Fibroblast of the aortic adventitia (primary cell): ENCODE measurements around the gene NOTCH2. TPM values are rescaled to one million over a fixed set of nuclear protein-coding genes. Genes with fewer than 3 reads are reported as not detected.

Experiments
- DNase-seq: peaks from one replicate; pipeline ENCODE4 v3.0.0-alpha.2; 2010; ENCODE audit warnings: low read depth
- H3K4me3 ChIP-seq: 2 replicates; pipeline ENCODE4 v1.5.1; 2011; ENCODE audit warnings: low read depth, mild to moderate bottlenecking, control low read depth, low read length, moderate library complexity
- CTCF ChIP-seq: IDR thresholded peaks from 2 replicates; pipeline ENCODE4 v1.5.1; 2011; ENCODE audit warnings: mild to moderate bottlenecking, low read length, control low read depth, inconsistent platforms; ENCODE audit not compliant: insufficient read depth
- total RNA-seq: library from RNA; depleted of rRNA; stranded (reverse); fragments of >200 nt; gene quantifications from 2 replicates; pipeline ENCODE4 v1.2.3, GENCODE V29; 2012; ENCODE audit warnings: low replicate concordance

NOTCH2 gene
- total RNA-seq, 1 donor = 143 TPM

GRCh38 chr1:119933397-119933796 is 136.1 kb downstream of the NOTCH2 start:
- no peak for DNase-seq
- no peak overlapping the region for H3K4me3 ChIP-seq
- TF ChIP-seq CTCF = no peak

- no peak for TF ChIP-seq CTCF
- DNase-seq = no peak
- H3K4me3 ChIP-seq = no peak overlapping the region
Measured at GRCh38 chr1:119929643-119930315, 139.7 kb downstream of the NOTCH2 start.

GRCh38 chr1:119926553-119926952 is 142.9 kb downstream of the NOTCH2 start:
- H3K4me3 ChIP-seq = no peak overlapping the region
- DNase-seq = no peak
- no peak for TF ChIP-seq CTCF

- H3K4me3 ChIP-seq = no peak overlapping the region
- TF ChIP-seq CTCF = no peak
- no peak for DNase-seq
Measured at GRCh38 chr1:119924948-119925898, 144.2 kb downstream of the NOTCH2 start.

- H3K4me3 ChIP-seq = no peak overlapping the region
- no peak for TF ChIP-seq CTCF
- DNase-seq = no peak
Measured at GRCh38 chr1:119920104-119920968, 149.1 kb downstream of the NOTCH2 start.

- no peak for DNase-seq
- no peak for TF ChIP-seq CTCF
Measured at GRCh38 chr1:119919241-119919640, 150.2 kb downstream of the NOTCH2 start.

More at GRCh38 chr1:119919241-119919640, 150.2 kb downstream of the NOTCH2 start:
- H3K4me3 ChIP-seq = no peak overlapping the region
